ENCODE results near the gene ADCY7.

Gene ADCY7

DNA sequence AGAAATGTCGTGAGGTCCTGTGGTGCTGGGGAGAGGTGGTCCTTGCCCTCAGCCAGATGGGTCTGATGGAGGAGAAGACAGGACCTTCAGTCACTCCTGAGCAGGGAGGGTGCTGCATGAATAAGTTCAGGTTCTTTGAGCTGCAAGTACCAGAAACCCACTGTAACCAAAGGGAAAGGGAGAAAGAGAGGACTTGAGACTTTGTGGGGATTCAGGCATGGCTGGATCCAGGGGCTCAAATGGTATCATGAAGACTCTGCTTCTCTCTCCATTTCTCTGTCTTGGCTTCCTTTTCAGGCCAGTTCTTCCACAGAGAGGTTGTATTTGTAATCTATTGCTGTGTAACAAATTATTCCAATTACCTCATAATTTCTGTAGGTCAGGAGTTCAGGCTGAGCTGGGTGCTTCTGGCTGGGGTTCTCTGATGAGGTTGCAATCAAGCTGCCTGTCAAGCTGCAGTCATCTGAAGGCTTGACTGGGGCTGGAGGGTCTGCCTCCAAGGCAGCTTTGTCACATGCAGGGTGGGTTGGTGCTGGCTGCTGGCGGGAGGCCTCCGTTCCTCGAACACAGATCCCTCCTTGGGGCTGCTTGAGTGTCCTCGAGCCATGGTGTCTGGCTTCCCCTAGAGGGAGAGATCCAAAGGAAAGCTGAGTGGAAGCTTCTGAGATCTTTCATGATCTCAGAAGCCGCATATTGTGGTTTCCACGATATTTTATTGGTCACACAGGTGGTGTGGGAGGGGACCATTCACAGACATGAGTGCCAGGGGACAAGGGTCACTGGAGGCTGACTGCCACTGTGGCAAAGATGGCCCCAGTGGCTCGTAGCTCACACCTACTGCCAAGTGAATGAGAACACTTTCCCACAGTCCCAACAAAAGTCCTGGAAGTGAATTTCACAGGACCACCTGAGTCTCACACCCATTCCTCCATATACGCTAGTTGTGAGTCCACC is 5.9 kb upstream of the ADCY7 start:
- H2AFZ ChIP-seq (ENCODE audit: insufficient read depth, low read length, poor library complexity) = no peak overlapping the region
- no peak overlapping the region for H4K8ac ChIP-seq (ENCODE audit: low read depth, low read length)
- H3K18ac ChIP-seq (ENCODE audit: low read length) = no peak overlapping the region
- no peak overlapping the region for H3K4me3 ChIP-seq (ENCODE audit: low read depth, low read length)
- H2AK5ac ChIP-seq (ENCODE audit: low read length) = no peak overlapping the region
- no peak overlapping the region for H3K4ac ChIP-seq (ENCODE audit: low read depth, low read length)
- no peaks in the 10 kb centered on the region for H3K79me1 ChIP-seq (ENCODE audit: low read length)
- H3K27ac ChIP-seq (ENCODE audit: low read depth, low read length) = no peak overlapping the region
- no peaks in the 10 kb centered on the region for H3K36me3 ChIP-seq (ENCODE audit: control insufficient read depth in 1 of 2, insufficient read depth in 2 of 2, low read length in 2 of 2)
- no peaks in the 10 kb centered on the region for H3K9me3 ChIP-seq (ENCODE audit: insufficient read depth, low read depth, low read length)
- no peak overlapping the region for H3K23ac ChIP-seq (ENCODE audit: low read length)
- no peak overlapping the region for H4K12ac ChIP-seq (ENCODE audit: low read depth, low read length)
- no peaks in the 10 kb centered on the region for H3K27me3 ChIP-seq (ENCODE audit: insufficient read depth, low read length)
- H4K91ac ChIP-seq (ENCODE audit: low read depth, low read length) = no peak overlapping the region
- no peak overlapping the region for H3K14ac ChIP-seq (ENCODE audit: low read length)
- no peak overlapping the region for H2BK12ac ChIP-seq (ENCODE audit: low read length)
- no peak overlapping the region for H3K9ac ChIP-seq (ENCODE audit: low read length)
- no peaks in the 10 kb centered on the region for H3K79me2 ChIP-seq (ENCODE audit: control insufficient read depth, insufficient read depth, low read length, poor library complexity)
- no peak for DNase-seq
- H2BK120ac ChIP-seq (ENCODE audit: insufficient read depth, low read length, poor library complexity) = no peak overlapping the region
- WGBS (ENCODE audit: extremely low coverage, insufficient coverage, insufficient read length) = no CpG with 5 or more reads among the region's 9 CpGs
- peaks cover 0 to under 1% of the 10 kb centered on the region in 2 experiments for H3K4me1 ChIP-seq (ENCODE audit: control insufficient read depth in 1 of 2, insufficient read depth in 2 of 2, low read length in 2 of 2)
- H3K4me2 ChIP-seq (ENCODE audit: low read length) = no peak overlapping the region
- H2BK5ac ChIP-seq (ENCODE audit: low read depth, low read length, poor library complexity) = no peak overlapping the region

DNA sequence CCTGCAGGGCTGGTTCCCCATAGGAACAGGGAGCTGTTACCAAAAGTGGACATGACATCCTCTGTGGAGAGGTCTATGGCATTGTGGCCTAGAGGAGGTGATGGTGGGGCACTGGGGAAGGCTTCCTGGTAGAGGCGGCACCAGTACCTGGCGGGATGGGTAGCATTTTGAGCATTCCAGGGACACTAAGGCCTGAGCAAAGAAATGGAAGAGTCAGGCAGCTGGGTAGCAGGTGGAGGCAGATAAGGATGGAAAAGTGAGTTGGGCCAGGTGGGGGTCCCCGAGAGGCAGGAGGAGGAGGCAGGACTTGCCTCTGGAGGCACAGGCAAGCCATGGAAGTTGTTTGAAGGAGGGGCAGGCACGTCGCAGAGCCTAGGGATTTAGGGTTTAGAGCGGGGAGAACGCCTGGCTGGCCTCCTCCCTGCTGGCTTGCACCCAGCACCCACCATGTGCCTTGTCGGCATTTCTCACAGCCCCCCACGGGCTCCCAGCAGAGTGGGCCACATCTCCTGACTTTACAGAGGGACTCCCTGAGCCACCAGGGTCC is 5.1 kb upstream of the ADCY7 start:
- no peak overlapping the region for H2BK12ac ChIP-seq (ENCODE audit: low read length)
- H3K4me2 ChIP-seq (ENCODE audit: low read length) = no peak overlapping the region
- no peak overlapping the region for H4K8ac ChIP-seq (ENCODE audit: low read depth, low read length)
- H3K9me3 ChIP-seq (ENCODE audit: insufficient read depth, low read depth, low read length) = no peaks in the 10 kb centered on the region
- no peak overlapping the region for H3K23ac ChIP-seq (ENCODE audit: low read length)
- DNase-seq = no peak
- no peak overlapping the region for H2BK5ac ChIP-seq (ENCODE audit: low read depth, low read length, poor library complexity)
- no peak overlapping the region for H3K4me3 ChIP-seq (ENCODE audit: low read depth, low read length)
- H3K36me3 ChIP-seq (ENCODE audit: control insufficient read depth in 1 of 2, insufficient read depth in 2 of 2, low read length in 2 of 2) = no peaks in the 10 kb centered on the region
- H3K14ac ChIP-seq (ENCODE audit: low read length) = no peak overlapping the region
- no peaks in the 10 kb centered on the region for H3K27me3 ChIP-seq (ENCODE audit: insufficient read depth, low read length)
- H2AK5ac ChIP-seq (ENCODE audit: low read length) = no peak overlapping the region
- H3K4me1 ChIP-seq (ENCODE audit: control insufficient read depth in 1 of 2, insufficient read depth in 2 of 2, low read length in 2 of 2) = peaks cover 6 to 7% of the 10 kb centered on the region in 2 experiments
- H4K12ac ChIP-seq (ENCODE audit: low read depth, low read length) = no peak overlapping the region
- no peak overlapping the region for H4K91ac ChIP-seq (ENCODE audit: low read depth, low read length)
- H3K27ac ChIP-seq (ENCODE audit: low read depth, low read length) = no peak overlapping the region
- H2AFZ ChIP-seq (ENCODE audit: insufficient read depth, low read length, poor library complexity) = no peak overlapping the region
- peaks cover 5% of the 10 kb centered on the region for H3K79me1 ChIP-seq (ENCODE audit: low read length)
- H3K18ac ChIP-seq (ENCODE audit: low read length) = no peak overlapping the region
- H2BK120ac ChIP-seq (ENCODE audit: insufficient read depth, low read length, poor library complexity) = no peak overlapping the region
- no peak overlapping the region for H3K9ac ChIP-seq (ENCODE audit: low read length)
- WGBS (ENCODE audit: extremely low coverage, insufficient coverage, insufficient read length) = no CpG with 5 or more reads among the region's 9 CpGs
- H3K4ac ChIP-seq (ENCODE audit: low read depth, low read length) = no peak overlapping the region
- no peaks in the 10 kb centered on the region for H3K79me2 ChIP-seq (ENCODE audit: control insufficient read depth, insufficient read depth, low read length, poor library complexity)

DNA sequence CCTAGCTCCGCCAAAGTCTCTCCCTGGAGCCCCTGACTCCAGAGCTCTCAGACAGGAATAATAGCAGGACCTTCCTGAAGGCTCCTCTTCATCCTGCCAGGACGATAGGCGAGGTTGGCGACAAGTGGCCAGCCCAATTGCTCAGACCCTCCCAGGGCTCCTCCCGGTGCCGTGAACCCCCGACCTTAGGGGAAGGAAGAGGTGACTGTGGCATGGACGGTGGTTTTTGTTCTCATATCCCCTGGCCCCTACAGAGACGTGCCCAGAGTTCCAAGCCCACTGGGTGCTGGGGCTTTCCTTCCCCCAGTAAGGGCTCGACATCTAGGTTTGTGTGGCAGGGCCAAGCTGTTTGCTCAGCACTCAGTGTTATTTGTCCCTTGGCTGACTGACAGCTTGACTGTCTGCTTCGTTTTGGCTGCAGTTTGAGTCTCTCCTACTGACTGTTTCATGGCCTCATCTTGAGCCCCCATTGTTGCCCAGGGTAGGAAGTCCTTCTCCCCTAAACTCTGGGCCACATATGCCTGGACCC is 4.6 kb upstream of the ADCY7 start:
- Histone ChIP-seq H3K79me2 (ENCODE audit: control insufficient read depth, insufficient read depth, low read length, poor library complexity) (no peaks in the 10 kb centered on the region), H4K91ac (ENCODE audit: low read depth, low read length) (no peak overlapping the region), H3K36me3 (ENCODE audit: control insufficient read depth in 1 of 2, insufficient read depth in 2 of 2, low read length in 2 of 2) (no peaks in the 10 kb centered on the region), H4K8ac (ENCODE audit: low read depth, low read length) (no peak overlapping the region), H3K27me3 (ENCODE audit: insufficient read depth, low read length) (no peaks in the 10 kb centered on the region), H3K9ac (ENCODE audit: low read length) (no peak overlapping the region), H2BK120ac (ENCODE audit: insufficient read depth, low read length, poor library complexity) (no peak overlapping the region), H2BK12ac (ENCODE audit: low read length) (no peak overlapping the region), H3K18ac (ENCODE audit: low read length) (no peak overlapping the region), H3K4me2 (ENCODE audit: low read length) (no peak overlapping the region), H2AFZ (ENCODE audit: insufficient read depth, low read length, poor library complexity) (no peak overlapping the region), H3K4me1 (ENCODE audit: control insufficient read depth in 1 of 2, insufficient read depth in 2 of 2, low read length in 2 of 2) (peaks cover 10 to 11% of the 10 kb centered on the region in 2 experiments), H3K79me1 (ENCODE audit: low read length) (peaks cover 8% of the 10 kb centered on the region), H2BK5ac (ENCODE audit: low read depth, low read length, poor library complexity) (no peak overlapping the region), H2AK5ac (ENCODE audit: low read length) (no peak overlapping the region), H3K4me3 (ENCODE audit: low read depth, low read length) (no peak overlapping the region), H3K23ac (ENCODE audit: low read length) (no peak overlapping the region), H3K9me3 (ENCODE audit: insufficient read depth, low read depth, low read length) (no peaks in the 10 kb centered on the region), H4K12ac (ENCODE audit: low read depth, low read length) (no peak overlapping the region), H3K14ac (ENCODE audit: low read length) (no peak overlapping the region), H3K4ac (ENCODE audit: low read depth, low read length) (no peak overlapping the region), H3K27ac (ENCODE audit: low read depth, low read length) (no peak overlapping the region)
- DNase-seq = no peak
- no CpG with 5 or more reads among the region's 11 CpGs for WGBS (ENCODE audit: extremely low coverage, insufficient coverage, insufficient read length)

DNA sequence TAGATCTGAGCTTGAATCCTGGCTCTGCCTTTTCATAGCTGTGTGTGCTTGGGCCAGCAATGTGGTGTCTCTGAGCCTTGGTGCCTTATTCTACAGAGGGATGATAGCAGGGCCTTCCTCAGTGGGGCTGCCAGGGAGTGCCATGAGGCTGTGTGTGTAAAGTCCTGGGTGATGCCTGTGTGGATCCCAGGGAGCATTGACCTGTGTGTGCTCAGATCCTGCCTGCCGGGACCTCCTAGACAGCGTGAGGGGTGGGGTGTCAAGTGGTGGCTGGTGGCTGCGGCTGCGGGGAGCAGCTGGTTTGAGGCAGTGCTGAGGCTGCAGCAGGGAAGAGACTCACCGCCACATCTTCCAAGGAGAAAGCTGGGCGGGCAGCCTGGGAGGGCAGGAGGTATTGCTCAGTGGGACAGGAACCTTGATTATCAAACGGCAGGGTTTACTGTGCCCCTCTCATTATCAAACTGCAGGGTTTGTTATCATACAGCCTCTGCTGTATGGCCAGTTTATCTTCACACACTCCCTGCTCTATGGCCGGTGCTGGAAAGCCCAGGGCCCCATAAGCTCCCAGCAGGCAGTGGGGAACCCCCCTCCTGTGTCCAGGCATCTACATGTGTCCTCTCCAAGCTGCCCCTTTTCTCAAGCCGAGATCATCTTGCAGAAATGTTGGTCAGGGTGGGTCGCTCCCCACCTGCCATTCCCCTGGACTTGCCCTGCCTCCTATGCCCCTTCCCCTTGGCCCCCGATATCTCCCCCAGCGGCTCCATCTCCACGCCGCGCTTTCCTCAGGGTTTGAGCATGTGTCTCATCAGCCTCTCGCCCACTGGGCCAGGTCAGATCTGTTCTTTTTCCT is 3.1 kb upstream of the ADCY7 start:
- Histone ChIP-seq H3K14ac (ENCODE audit: low read length) (no peak overlapping the region), H3K27me3 (ENCODE audit: insufficient read depth, low read length) (no peaks in the 10 kb centered on the region), H2BK5ac (ENCODE audit: low read depth, low read length, poor library complexity) (no peak overlapping the region), H2BK12ac (ENCODE audit: low read length) (no peak overlapping the region), H3K36me3 (ENCODE audit: control insufficient read depth in 1 of 2, insufficient read depth in 2 of 2, low read length in 2 of 2) (no peaks in the 10 kb centered on the region), H3K18ac (ENCODE audit: low read length) (no peak overlapping the region), H3K4ac (ENCODE audit: low read depth, low read length) (no peak overlapping the region), H3K9me3 (ENCODE audit: insufficient read depth, low read depth, low read length) (no peaks in the 10 kb centered on the region), H3K9ac (ENCODE audit: low read length) (no peak overlapping the region), H4K91ac (ENCODE audit: low read depth, low read length) (no peak overlapping the region), H4K12ac (ENCODE audit: low read depth, low read length) (no peak overlapping the region), H2AK5ac (ENCODE audit: low read length) (no peak overlapping the region), H3K79me2 (ENCODE audit: control insufficient read depth, insufficient read depth, low read length, poor library complexity) (no peaks in the 10 kb centered on the region), H3K79me1 (ENCODE audit: low read length) (peaks cover 8% of the 10 kb centered on the region), H2AFZ (ENCODE audit: insufficient read depth, low read length, poor library complexity) (no peak overlapping the region), H2BK120ac (ENCODE audit: insufficient read depth, low read length, poor library complexity) (no peak overlapping the region), H3K4me2 (ENCODE audit: low read length) (no peak overlapping the region), H4K8ac (ENCODE audit: low read depth, low read length) (no peak overlapping the region), H3K23ac (ENCODE audit: low read length) (no peak overlapping the region), H3K4me3 (ENCODE audit: low read depth, low read length) (no peak overlapping the region), H3K27ac (ENCODE audit: low read depth, low read length) (no peak overlapping the region), H3K4me1 (ENCODE audit: control insufficient read depth in 1 of 2, insufficient read depth in 2 of 2, low read length in 2 of 2) (peaks cover 11 to 16% of the 10 kb centered on the region in 2 experiments)
- WGBS (ENCODE audit: extremely low coverage, insufficient coverage, insufficient read length) = no CpG with 5 or more reads among the region's 16 CpGs
- DNase-seq = no peak

All from trophoblast cell (in vitro differentiated cells and primary cell).